Upper lobe of left lung (tissue), 6 donors: ENCODE measurements around the gene CLASP1. TPM values are rescaled to one million over a fixed set of nuclear protein-coding genes. Genes with fewer than 3 reads are reported as not detected.

ENCODE experiments used
- ATAC-seq, 2 donors: fragments of 200-7000 bp; cut with Tn5 transposase; one replicate each; pipeline ENCODE4 v1.9.1; 2022; ENCODE audit warnings: mild to moderate bottlenecking in 2 of 2, moderate library complexity in 2 of 2; ENCODE audit not compliant: low FRiP score in 2 of 2
- DNase-seq, 2 donors: peaks; one replicate each; pipeline ENCODE4 v3.0.0-alpha.2; 2019 to 2020
- H3K27ac ChIP-seq, 4 donors: fragments of 200-600 bp; sonication (generic); one replicate each; pipeline ENCODE4 v1.5.1; 2016 to 2019
- H3K27me3 ChIP-seq, 4 donors: fragments of 200-600 bp; sonication (generic); one replicate each; pipeline ENCODE4 v1.5.1; 2017 to 2019
- H3K36me3 ChIP-seq, 4 donors: fragments of 200-600 bp; sonication (generic); one replicate each; pipeline ENCODE4 v1.5.1; 2016 to 2019
- H3K4me1 ChIP-seq, 4 donors: fragments of 200-600 bp; sonication (generic); one replicate each; pipeline ENCODE4 v1.5.1; 2018 to 2019
- H3K4me3 ChIP-seq, 4 donors: fragments of 200-600 bp; sonication (generic); one replicate each; pipeline ENCODE4 v1.5.1; 2017 to 2019; ENCODE audit warnings: mild to moderate bottlenecking in 2 of 4, moderate library complexity in 1 of 4
- H3K9me3 ChIP-seq, 4 donors: fragments of 200-600 bp; sonication (generic); one replicate each; pipeline ENCODE4 v1.5.1; 2018 to 2019
- EP300 ChIP-seq, 4 donors: sonication (generic); formaldehyde crosslinking; IDR thresholded peaks; one replicate each; pipeline ENCODE4 v1.5.1; 2017; ENCODE audit warnings: antibody characterized with exemption in 4 of 4, control low read depth in 2 of 4
- POLR2A ChIP-seq, 4 donors: fragments of 450-650 bp; IDR thresholded peaks; one replicate each; pipeline ENCODE4 v1.5.1; 2016 to 2017; ENCODE audit warnings: antibody characterized with exemption in 4 of 4, mild to moderate bottlenecking in 2 of 4
- POLR2AphosphoS5 ChIP-seq, 2 donors: sonication (generic); formaldehyde crosslinking; IDR thresholded peaks; one replicate each; pipeline ENCODE4 v1.5.1; 2017; ENCODE audit warnings: antibody characterized with exemption in 2 of 2
- whole genome bisulfite sequencing, 2 donors: methylation state at CpG; one replicate each; pipeline ENCODE4 v1.1.5; 2017 to 2018; 5-methylcytosine and 5-hydroxymethylcytosine counted together
- total RNA-seq, 6 donors: library from RNA; depleted of rRNA in 4 of 6; stranded (reverse); fragments of >200 nt in 4 of 6; gene quantifications; one replicate each; pipeline versions ENCODE4 v1.1.0 to v1.2.1, GENCODE V29; 2016 to 2021
- TF ChIP-seq, protein P1 (sequence below), 6 experiments: fragments of 450-650 bp in 4 of 6; fragments of 200-600 bp in 2 of 6; sonication (generic) in 2 of 6; IDR thresholded peaks; one replicate each; pipeline ENCODE4 v1.5.1; 2016 to 2019; ENCODE audit warnings: antibody characterized with exemption in 6 of 6
- donor health status: DM: no; HTN: no; CAD: no; lungs with moderate emphysema.
- donor health status: DM: no; HTN: yes; CAD: no; lungs with severe emphysema.

CLASP1 gene
- total RNA-seq, 6 donors from 2014 or later = 36.3 to 95.3 (median 46.8) TPM

DNA sequence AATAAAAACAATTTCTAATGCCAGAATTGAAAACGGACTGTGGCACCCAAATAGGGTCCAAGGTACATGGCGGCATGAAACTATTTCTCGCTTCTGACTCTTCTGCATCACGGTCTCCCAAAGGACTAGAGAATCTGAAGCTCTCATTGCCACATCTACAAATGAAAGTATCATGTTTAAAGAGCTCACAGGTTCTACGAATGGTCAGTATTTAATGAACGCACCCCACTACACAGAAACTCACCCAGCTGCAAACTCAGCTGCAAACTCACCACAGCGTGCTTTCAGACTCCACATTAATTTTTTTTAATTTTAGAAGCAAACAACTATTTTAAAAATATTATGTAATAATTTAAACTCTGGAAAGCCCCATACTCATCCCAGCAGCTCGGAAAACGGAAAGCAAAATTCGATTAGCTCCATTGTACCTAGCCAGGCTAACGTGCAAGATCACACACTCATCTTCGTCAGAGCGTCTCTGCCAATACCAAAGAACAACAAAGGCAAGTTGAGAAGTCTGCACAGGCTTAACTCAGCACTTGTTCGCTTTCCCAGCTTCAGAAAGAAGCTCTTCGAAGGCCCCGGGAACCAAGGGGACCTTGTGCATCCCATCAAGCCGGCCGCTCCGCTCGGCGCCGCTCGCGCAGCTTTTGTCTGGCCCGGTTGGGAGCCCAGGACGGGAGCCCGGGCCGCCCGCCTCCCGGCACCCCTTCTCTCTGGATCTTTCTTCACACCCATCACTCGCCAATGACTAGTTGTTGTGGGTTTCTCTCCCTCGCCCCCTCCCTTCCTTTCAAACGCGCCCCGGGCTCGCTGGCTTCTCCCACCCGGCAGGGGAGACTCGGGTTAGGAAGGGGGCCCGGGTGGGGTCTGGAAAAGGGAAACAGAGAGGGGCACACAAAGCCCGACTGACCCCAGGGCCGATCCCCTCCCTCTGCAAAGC lies 785 bp downstream of the CLASP1 start:
- DNase-seq = peak; percentile 52 to 92
- WGBS, 2 donors = 2 to 4% methylated on average over 37 to 39 of the region's 41 CpGs
- H3K36me3 ChIP-seq = peaks cover 0 to 4% (median 0%) of the 10 kb centered on the region in 4 donors
- peak overlapping the region; percentile 95 to 97 (median 97) for H3K27ac ChIP-seq
- H3K4me1 ChIP-seq = peaks cover 27 to 47% (median 42%) of the 10 kb centered on the region in 4 donors
- TF ChIP-seq POLR2AphosphoS5 (IDR thresholded peaks at IDR 0.05) (no peak), EP300 (IDR thresholded peaks at IDR 0.05) (no peak), POLR2A (IDR thresholded peaks at IDR 0.05) (peak in 1 of 4 donors; percentile 6)
- H3K9me3 ChIP-seq = no peaks in the 10 kb centered on the region
- peaks cover 0 to 2% (median 0%) of the 10 kb centered on the region in 4 donors for H3K27me3 ChIP-seq
- ATAC-seq = peak; percentile 52 to 57
- peak overlapping the region; percentile 74 to 96 (median 88) for H3K4me3 ChIP-seq

DNA sequence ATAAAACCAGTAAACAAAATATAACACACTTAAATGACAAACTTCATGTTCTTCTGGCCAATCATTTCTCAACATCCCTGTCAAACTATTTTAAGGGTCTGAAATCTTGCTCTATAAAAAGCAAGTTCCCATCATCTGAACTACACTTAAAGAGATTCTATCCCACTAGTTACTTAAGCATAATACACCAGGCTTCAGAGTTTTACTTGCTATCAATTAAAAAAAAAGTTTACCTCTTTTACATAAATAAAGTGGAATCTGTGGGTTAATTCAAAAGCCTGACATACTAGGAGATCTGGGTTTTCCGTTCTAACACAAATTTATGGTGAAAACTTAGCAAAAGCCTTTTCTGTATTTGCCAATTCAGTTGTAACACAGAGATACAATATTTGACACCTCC lies 1.9 kb downstream of the CLASP1 start:
- no peak for DNase-seq
- Histone ChIP-seq H3K4me3 (peak overlapping the region in 2 of 4 donors; percentile 84 to 92), H3K27ac (peak overlapping the region in 3 of 4 donors; percentile 95 to 97 (median 97)), H3K4me1 (peaks cover 27 to 48% (median 39%) of the 10 kb centered on the region in 4 donors), H3K27me3 (peaks cover 0 to 2% (median 0%) of the 10 kb centered on the region in 4 donors), H3K36me3 (no peaks in the 10 kb centered on the region), H3K9me3 (no peaks in the 10 kb centered on the region)
- no peak for ATAC-seq
- TF ChIP-seq POLR2A (IDR thresholded peaks at IDR 0.05) = no peak
- no peak for TF ChIP-seq POLR2AphosphoS5 (IDR thresholded peaks at IDR 0.05)
- TF ChIP-seq, protein P1, sequence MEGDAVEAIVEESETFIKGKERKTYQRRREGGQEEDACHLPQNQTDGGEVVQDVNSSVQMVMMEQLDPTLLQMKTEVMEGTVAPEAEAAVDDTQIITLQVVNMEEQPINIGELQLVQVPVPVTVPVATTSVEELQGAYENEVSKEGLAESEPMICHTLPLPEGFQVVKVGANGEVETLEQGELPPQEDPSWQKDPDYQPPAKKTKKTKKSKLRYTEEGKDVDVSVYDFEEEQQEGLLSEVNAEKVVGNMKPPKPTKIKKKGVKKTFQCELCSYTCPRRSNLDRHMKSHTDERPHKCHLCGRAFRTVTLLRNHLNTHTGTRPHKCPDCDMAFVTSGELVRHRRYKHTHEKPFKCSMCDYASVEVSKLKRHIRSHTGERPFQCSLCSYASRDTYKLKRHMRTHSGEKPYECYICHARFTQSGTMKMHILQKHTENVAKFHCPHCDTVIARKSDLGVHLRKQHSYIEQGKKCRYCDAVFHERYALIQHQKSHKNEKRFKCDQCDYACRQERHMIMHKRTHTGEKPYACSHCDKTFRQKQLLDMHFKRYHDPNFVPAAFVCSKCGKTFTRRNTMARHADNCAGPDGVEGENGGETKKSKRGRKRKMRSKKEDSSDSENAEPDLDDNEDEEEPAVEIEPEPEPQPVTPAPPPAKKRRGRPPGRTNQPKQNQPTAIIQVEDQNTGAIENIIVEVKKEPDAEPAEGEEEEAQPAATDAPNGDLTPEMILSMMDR (IDR thresholded peaks at IDR 0.05) = no peak
- 68 to 79% methylated on average over 1 of the region's 1 CpG for WGBS, 2 donors

DNA sequence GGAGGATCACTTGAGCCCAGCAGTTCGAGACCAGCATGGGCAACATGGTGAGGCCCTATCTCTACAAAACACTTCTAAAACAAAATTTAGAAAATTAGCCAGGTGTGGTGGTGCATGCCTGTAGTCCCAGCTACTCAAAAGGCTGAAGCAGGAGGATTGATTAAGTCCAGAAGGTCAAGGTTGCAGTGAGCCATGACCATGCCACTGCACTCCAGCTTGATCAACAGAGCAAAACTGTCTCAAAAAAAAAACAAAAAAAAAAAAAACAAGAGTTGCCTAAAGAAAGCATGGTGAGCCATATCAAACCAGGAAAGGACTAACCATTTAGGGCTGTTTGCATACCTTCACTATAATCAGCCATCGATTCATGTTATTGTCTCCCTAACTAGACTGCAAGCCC lies 4.5 kb downstream of the CLASP1 start:
- Histone ChIP-seq H3K4me1 (peaks cover 11 to 30% (median 24%) of the 10 kb centered on the region in 4 donors), H3K4me3 (no peak overlapping the region), H3K27ac (no peak overlapping the region), H3K27me3 (no peaks in the 10 kb centered on the region), H3K9me3 (no peaks in the 10 kb centered on the region), H3K36me3 (no peaks in the 10 kb centered on the region)
- ATAC-seq = no peak
- TF ChIP-seq, protein P1 (IDR thresholded peaks at IDR 0.05) = no peak
- TF ChIP-seq EP300 (IDR thresholded peaks at IDR 0.05) (no peak), POLR2AphosphoS5 (IDR thresholded peaks at IDR 0.05) (no peak), POLR2A (IDR thresholded peaks at IDR 0.05) (no peak)
- DNase-seq = no peak
- WGBS, 2 donors = 90 to 97% methylated on average over 2 of the region's 2 CpGs

DNA sequence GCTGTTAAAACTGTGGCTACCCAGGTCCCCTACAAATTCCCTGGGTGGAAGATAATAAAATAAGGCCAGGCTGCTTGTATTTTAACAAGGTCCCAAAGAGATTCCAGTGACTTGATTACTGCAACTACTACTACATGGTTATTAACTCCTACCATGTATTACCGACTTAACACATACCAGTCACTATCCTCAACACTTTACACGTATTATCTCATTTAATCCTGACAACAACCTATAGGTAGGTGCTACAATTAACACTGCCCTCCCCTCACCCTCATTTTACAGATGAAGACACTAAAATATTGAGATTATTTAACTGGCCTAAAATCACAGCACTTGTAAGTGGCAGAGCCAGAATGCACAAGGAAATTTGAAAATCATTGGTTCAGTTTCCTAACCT lies 5.4 kb downstream of the CLASP1 start:
- Histone ChIP-seq H3K4me3 (no peak overlapping the region), H3K36me3 (no peaks in the 10 kb centered on the region), H3K9me3 (no peaks in the 10 kb centered on the region), H3K27ac (no peak overlapping the region), H3K27me3 (no peaks in the 10 kb centered on the region), H3K4me1 (peaks cover 11 to 30% (median 24%) of the 10 kb centered on the region in 4 donors)
- DNase-seq = no peak
- WGBS, 2 donors = 94 to 96% methylated on average over 2 of the region's 2 CpGs
- no peak for ATAC-seq
- TF ChIP-seq, protein P1 (IDR thresholded peaks at IDR 0.05) = no peak
- no peak for TF ChIP-seq POLR2AphosphoS5 (IDR thresholded peaks at IDR 0.05)
- no peak for TF ChIP-seq EP300 (IDR thresholded peaks at IDR 0.05)
- no peak for TF ChIP-seq POLR2A (IDR thresholded peaks at IDR 0.05)
